Left lung (tissue), 10 donors: Measurements from ENCODE around the gene RSU1. TPM values are rescaled to one million over a fixed set of nuclear protein-coding genes. Genes with fewer than 3 reads are reported as not detected.

Source experiments
- ATAC-seq: fragments of 200-7000 bp; cut with Tn5 transposase; one replicate; pipeline ENCODE4 v1.9.1; 2020; ENCODE audit warnings: moderate library complexity
- DNase-seq, 4 donors: peaks; one replicate each; pipeline ENCODE4 v3.0.0-alpha.2; 2013 to 2020
- H3K27ac ChIP-seq, 2 donors: fragments of 200-600 bp; sonication (generic) in 1 of 2; one replicate each; pipeline versions ENCODE4 v1.5.0 to v1.8.0; 2020 to 2021
- H3K27me3 ChIP-seq, 2 donors: fragments of 200-600 bp; sonication (generic) in 1 of 2; one replicate each; pipeline versions ENCODE4 v1.5.0 to v1.8.0; 2020 to 2021
- H3K36me3 ChIP-seq, 2 donors: fragments of 200-600 bp; sonication (generic) in 1 of 2; one replicate each; pipeline versions ENCODE4 v1.5.0 to v1.8.0; 2020 to 2021
- H3K4me1 ChIP-seq, 2 donors: fragments of 200-600 bp; one replicate each; pipeline ENCODE4 v1.8.0; 2021
- H3K4me3 ChIP-seq, 2 donors: fragments of 200-600 bp; sonication (generic) in 1 of 2; one replicate each; pipeline versions ENCODE4 v1.5.0 to v1.8.0; 2020 to 2021; ENCODE audit warnings: mild to moderate bottlenecking in 1 of 2
- H3K9me3 ChIP-seq, 2 donors: fragments of 200-600 bp; sonication (generic) in 1 of 2; one replicate each; pipeline versions ENCODE4 v1.5.0 to v1.8.0; 2020 to 2021
- intact Hi-C, 2 donors: fragments of 100-400 bp; cut with DNase I; formaldehyde crosslinking; loops; one replicate each; pipeline versions ENCODE4 v1.11.2 to v1.14.2; 2022
- polyA plus RNA-seq, 6 donors: library from polyadenylated mRNA; unstranded; fragments of 120-200 nt; gene quantifications; one replicate each; pipeline ENCODE4 v1.2.1, GENCODE V29; 2013; ENCODE audit not compliant: insufficient read length in 6 of 6
- total RNA-seq, 2 donors: library from RNA; stranded (reverse); fragmentation: NEBNext Ultra II Directional; extraction: Animal tissue kit (Norgen Biotek cat#: 25700); gene quantifications; one replicate each; pipeline ENCODE4 v1.2.1, GENCODE V29; 2021
- TF ChIP-seq, protein P1 (sequence below), 2 donors: fragments of 200-600 bp; sonication (generic) in 1 of 2; IDR thresholded peaks; one replicate each; pipeline versions ENCODE4 v1.5.0 to v1.8.0; 2021; ENCODE audit warnings: antibody characterized with exemption in 2 of 2
- donor health status: DM: no; HTN: yes; CAD: no.
- donor health status: DM: no; HTN: no; CAD: no.

Gene RSU1
- total and polyA plus RNA-seq, 8 donors, result 68.1 to 114 (median 85.3) TPM

DNA sequence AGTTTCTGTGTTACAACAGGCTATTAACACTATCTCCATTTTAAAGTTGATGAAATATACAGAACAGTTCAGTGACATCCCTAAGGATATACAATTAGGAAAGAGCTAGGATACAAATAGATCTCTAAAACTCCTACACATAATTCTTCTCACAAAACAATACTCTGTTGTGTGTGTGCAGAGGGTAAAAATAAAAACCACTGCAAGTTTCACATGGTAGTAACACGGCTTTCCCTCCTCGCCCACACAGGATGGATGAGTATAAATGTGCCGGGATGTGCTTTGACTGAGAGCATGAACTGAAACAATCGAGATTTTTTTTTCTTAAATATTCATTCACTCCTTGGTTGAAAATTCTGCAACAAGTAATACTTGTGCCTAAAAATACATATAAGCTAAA is 164.0 kb downstream of the RSU1 start:
- TF ChIP-seq, protein P1, sequence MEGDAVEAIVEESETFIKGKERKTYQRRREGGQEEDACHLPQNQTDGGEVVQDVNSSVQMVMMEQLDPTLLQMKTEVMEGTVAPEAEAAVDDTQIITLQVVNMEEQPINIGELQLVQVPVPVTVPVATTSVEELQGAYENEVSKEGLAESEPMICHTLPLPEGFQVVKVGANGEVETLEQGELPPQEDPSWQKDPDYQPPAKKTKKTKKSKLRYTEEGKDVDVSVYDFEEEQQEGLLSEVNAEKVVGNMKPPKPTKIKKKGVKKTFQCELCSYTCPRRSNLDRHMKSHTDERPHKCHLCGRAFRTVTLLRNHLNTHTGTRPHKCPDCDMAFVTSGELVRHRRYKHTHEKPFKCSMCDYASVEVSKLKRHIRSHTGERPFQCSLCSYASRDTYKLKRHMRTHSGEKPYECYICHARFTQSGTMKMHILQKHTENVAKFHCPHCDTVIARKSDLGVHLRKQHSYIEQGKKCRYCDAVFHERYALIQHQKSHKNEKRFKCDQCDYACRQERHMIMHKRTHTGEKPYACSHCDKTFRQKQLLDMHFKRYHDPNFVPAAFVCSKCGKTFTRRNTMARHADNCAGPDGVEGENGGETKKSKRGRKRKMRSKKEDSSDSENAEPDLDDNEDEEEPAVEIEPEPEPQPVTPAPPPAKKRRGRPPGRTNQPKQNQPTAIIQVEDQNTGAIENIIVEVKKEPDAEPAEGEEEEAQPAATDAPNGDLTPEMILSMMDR (IDR thresholded peaks at IDR 0.05), result no peak
- Histone ChIP-seq H3K27me3 (no peaks in the 10 kb centered on the region), H3K4me3 (no peak overlapping the region), H3K36me3 (no peaks in the 10 kb centered on the region), H3K4me1 (no peaks in the 10 kb centered on the region), H3K9me3 (no peaks in the 10 kb centered on the region), H3K27ac (no peak overlapping the region)
- no peak for ATAC-seq
- intact Hi-C loops, result no loop called here
- DNase-seq, result no peak

DNA sequence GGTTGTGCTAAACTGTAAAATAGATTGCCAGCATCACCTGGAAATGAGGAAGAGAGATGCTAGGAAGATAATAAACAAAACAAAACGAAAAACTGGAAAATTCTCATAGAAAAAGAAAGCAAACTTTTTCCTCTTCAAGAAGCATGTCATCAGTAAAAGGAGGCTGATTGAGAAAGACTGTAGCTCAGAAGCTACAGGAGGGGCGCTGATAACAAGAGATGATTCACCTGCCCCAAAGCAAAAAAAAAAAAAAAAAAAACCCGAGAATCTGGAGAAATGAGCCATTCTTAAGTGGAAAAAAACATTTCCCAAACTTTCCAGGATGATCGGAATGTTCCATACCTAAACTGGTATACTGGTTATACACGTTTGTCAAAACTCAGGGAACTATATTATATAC is 165.1 kb downstream of the RSU1 start:
- no peaks in the 10 kb centered on the region for H3K27me3 ChIP-seq
- no peaks in the 10 kb centered on the region for H3K36me3 ChIP-seq
- no peaks in the 10 kb centered on the region for H3K9me3 ChIP-seq
- TF ChIP-seq, protein P1 (IDR thresholded peaks at IDR 0.05), result no peak
- ATAC-seq (no peak), DNase-seq (no peak)
- no peak overlapping the region for H3K4me3 ChIP-seq
- H3K27ac ChIP-seq, result no peak overlapping the region
- intact Hi-C loops, result no loop called here
- H3K4me1 ChIP-seq, result no peaks in the 10 kb centered on the region

DNA sequence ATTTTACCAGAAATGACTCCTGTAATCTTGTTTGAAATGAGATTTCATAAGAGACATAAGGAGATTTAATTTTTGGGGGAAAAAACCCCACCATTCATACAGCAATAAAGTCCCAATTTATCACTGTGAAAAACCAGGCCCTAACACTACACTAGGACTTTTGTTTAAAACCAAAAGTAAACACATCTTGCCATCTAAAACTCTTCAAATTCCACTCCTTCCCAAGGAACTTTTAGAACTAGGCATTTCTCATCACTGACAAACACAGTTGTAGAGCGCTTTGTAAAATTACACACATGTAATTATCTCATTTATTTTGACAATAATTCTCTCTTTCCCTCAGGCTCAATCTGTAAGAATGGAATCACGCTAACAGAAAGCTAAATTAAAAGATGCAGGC is 167.5 kb downstream of the RSU1 start:
- intact Hi-C loops, result no loop called here
- Histone ChIP-seq H3K36me3 (no peaks in the 10 kb centered on the region), H3K27me3 (no peaks in the 10 kb centered on the region), H3K4me3 (no peak overlapping the region), H3K9me3 (no peaks in the 10 kb centered on the region), H3K4me1 (no peaks in the 10 kb centered on the region), H3K27ac (no peak overlapping the region)
- ATAC-seq, result peak; percentile 51
- TF ChIP-seq, protein P1 (IDR thresholded peaks at IDR 0.05), result no peak
- no peak for DNase-seq

DNA sequence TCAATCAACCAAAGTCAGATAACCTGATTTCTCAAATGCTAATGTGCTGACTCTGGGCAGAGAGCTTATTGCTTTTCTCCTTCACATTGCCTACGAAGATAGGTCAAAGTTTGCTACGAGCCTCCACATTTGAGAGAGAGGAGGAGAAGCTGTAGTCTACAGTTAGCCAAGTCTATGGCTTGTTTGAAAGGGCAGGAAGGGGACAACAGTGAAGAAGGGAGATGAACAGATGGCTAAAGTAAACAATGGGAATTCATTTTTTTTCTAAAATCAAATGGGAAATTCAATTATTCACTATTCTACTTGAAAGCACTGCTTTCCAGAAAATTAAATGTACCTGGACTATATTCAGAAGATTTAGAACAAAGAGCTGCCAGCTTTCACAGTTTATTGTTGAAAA is 168.9 kb downstream of the RSU1 start:
- ATAC-seq (no peak), DNase-seq (peak in 1 of 4 donors; percentile 4)
- Histone ChIP-seq H3K4me1 (no peaks in the 10 kb centered on the region), H3K27ac (no peak overlapping the region), H3K4me3 (no peak overlapping the region), H3K9me3 (no peaks in the 10 kb centered on the region), H3K27me3 (no peaks in the 10 kb centered on the region), H3K36me3 (no peaks in the 10 kb centered on the region)
- TF ChIP-seq, protein P1 (IDR thresholded peaks at IDR 0.05), result no peak
- intact Hi-C loops, result no loop called here

DNA sequence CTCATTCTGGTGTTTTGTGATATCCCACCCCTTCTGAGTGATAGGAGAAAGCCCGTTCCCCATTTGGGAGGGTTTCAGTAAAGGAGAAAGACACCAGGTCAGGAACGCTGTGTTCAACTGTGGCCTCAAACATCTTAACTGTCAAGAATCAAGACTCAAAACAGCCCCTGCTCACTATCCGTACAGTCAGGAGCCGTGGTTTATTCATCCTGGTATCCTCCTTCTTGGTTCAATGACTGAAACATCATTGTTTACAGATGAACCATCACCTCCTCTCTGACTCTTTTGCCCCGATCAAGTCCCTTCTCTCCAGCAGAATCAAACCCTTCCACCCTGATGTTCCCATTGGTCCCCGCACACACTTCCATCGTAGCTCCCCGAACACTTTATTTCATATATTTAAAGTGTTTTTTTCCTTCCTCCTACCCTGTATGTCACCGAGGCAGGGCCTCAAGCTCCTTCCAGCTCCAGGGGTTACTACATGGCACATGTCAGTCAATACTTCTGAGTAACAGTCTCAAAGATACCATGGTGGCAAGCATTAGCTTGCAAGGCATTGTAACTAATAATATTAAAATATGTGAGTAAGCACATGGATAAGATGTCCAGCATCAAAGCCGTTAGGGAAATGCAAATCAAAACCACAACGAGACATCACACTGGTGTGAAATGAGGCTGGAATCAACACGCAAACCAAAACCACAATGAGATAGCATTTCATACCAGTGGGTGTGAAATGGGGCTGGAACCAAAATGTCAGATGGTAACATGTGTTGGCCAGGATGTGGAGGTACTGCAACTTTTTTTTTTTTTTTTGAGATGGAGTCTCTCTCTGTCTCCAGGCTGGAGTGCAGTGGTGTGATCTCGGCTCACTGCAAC is 170.8 kb downstream of the RSU1 start:
- ATAC-seq (no peak), DNase-seq (no peak)
- Histone ChIP-seq H3K4me1 (no peaks in the 10 kb centered on the region), H3K27me3 (no peaks in the 10 kb centered on the region), H3K4me3 (no peak overlapping the region), H3K36me3 (no peaks in the 10 kb centered on the region), H3K27ac (no peak overlapping the region), H3K9me3 (no peaks in the 10 kb centered on the region)
- TF ChIP-seq, protein P1 (IDR thresholded peaks at IDR 0.05), result no peak
- intact Hi-C loops, result no loop called here
